Thyroid gland (tissue), 4 donors: ENCODE measurements around the gene ALPI. TPM values are rescaled to one million over a fixed set of nuclear protein-coding genes. Genes with fewer than 3 reads are reported as not detected.

ENCODE experiments used
- DNase-seq, 2 donors: peaks; one replicate each; pipeline ENCODE4 v3.0.0-alpha.2; 2019
- H3K27ac ChIP-seq, 3 donors: fragments of 200-600 bp; sonication (generic); 1 replicate in 2 of 3; 2 replicates in 1 of 3; pipeline ENCODE4 v1.5.1; 2016 to 2019; ENCODE audit warnings: mild to moderate bottlenecking in 1 of 3, moderate library complexity in 1 of 3
- H3K27me3 ChIP-seq: fragments of 200-600 bp; sonication (generic); one replicate; pipeline ENCODE4 v1.5.1; 2019
- H3K36me3 ChIP-seq, 2 donors: fragments of 200-600 bp; sonication (generic); one replicate each; pipeline ENCODE4 v1.5.1; 2016 to 2019
- H3K4me1 ChIP-seq, 2 donors: fragments of 200-600 bp; sonication (generic); one replicate each; pipeline ENCODE4 v1.5.1; 2017 to 2019
- H3K4me3 ChIP-seq, 3 donors: fragments of 200-600 bp; sonication (generic); replicated peaks in 1 of 3; 1 replicate in 2 of 3; 2 replicates in 1 of 3; pipeline ENCODE4 v1.5.1; 2016; ENCODE audit warnings: mild to moderate bottlenecking in 1 of 3
- H3K9me3 ChIP-seq: fragments of 200-600 bp; sonication (generic); one replicate; pipeline ENCODE4 v1.5.1; 2017
- CTCF ChIP-seq, 6 experiments: fragments of 200-600 bp in 3 of 6; fragments of 450-650 bp in 3 of 6; sonication (generic) in 3 of 6; IDR thresholded peaks; one replicate each; pipeline ENCODE4 v1.5.1; 2016 to 2019; ENCODE audit warnings: antibody characterized with exemption in 6 of 6, mild to moderate bottlenecking in 2 of 6, inconsistent platforms in 1 of 6, moderate library complexity in 1 of 6
- POLR2A ChIP-seq, 2 donors: fragments of 450-650 bp; IDR thresholded peaks; one replicate each; pipeline ENCODE4 v1.6.1; 2017; ENCODE audit warnings: antibody characterized with exemption in 2 of 2, mild to moderate bottlenecking in 2 of 2, moderate library complexity in 1 of 2
- WGBS, 2 donors: methylation state at CpG; one replicate each; pipeline ENCODE4 v1.1.5; 2017; 5-methylcytosine and 5-hydroxymethylcytosine counted together
- intact Hi-C: fragments of 100-400 bp; cut with DNase I; formaldehyde crosslinking; loops from one replicate; pipeline ENCODE4 v1.15.1; 2023
- total RNA-seq, 4 donors: library from RNA; depleted of rRNA; stranded (reverse); fragments of >200 nt; gene quantifications; one replicate each; pipeline ENCODE4 v1.2.3, GENCODE V29; 2016

Gene ALPI
- total RNA-seq, 4 donors from 2014 or later: not detected

GRCh38 chr2:232492236-232492848, 36.4 kb downstream of the ALPI start:
- intact Hi-C loops: no loop called here
- no peaks in the 10 kb centered on the region for H3K27me3 ChIP-seq
- TF ChIP-seq POLR2A (IDR thresholded peaks at IDR 0.05) (no peak), CTCF (IDR thresholded peaks at IDR 0.05) (no peak)
- DNase-seq: no peak
- no peaks in the 10 kb centered on the region for H3K36me3 ChIP-seq
- H3K9me3 ChIP-seq: no peaks in the 10 kb centered on the region
- peaks cover 0 to 2% of the 10 kb centered on the region in 2 donors for H3K4me1 ChIP-seq
- no peak overlapping the region for H3K4me3 ChIP-seq
- 76 to 78% methylated on average over 8 of the region's 8 CpGs for whole genome bisulfite sequencing, 2 donors
- no peak overlapping the region for H3K27ac ChIP-seq

- H3K4me1 ChIP-seq: no peaks in the 10 kb centered on the region
- WGBS, 2 donors: 86 to 91% methylated on average over 21 of the region's 24 CpGs
- intact Hi-C loops: no loop called here
- no peaks in the 10 kb centered on the region for H3K9me3 ChIP-seq
- H3K4me3 ChIP-seq: no peak overlapping the region
- TF ChIP-seq POLR2A (IDR thresholded peaks at IDR 0.05): no peak
- no peak for TF ChIP-seq CTCF (IDR thresholded peaks at IDR 0.05)
- H3K27me3 ChIP-seq: no peaks in the 10 kb centered on the region
- DNase-seq: no peak
- H3K27ac ChIP-seq: no peak overlapping the region
- H3K36me3 ChIP-seq: no peaks in the 10 kb centered on the region
Measured at GRCh38 chr2:232492963-232493700, 37.2 kb downstream of the ALPI start.

GRCh38 chr2:232493701-232494474, 37.9 kb downstream of the ALPI start:
- Histone ChIP-seq H3K4me3 (no peak overlapping the region), H3K36me3 (no peaks in the 10 kb centered on the region), H3K9me3 (no peaks in the 10 kb centered on the region), H3K4me1 (no peaks in the 10 kb centered on the region), H3K27ac (no peak overlapping the region), H3K27me3 (no peaks in the 10 kb centered on the region)
- TF ChIP-seq CTCF (IDR thresholded peaks at IDR 0.05): no peak
- no peak for TF ChIP-seq POLR2A (IDR thresholded peaks at IDR 0.05)
- DNase-seq: no peak
- intact Hi-C loops: no loop called here
- 80 to 85% methylated on average over 9 of the region's 10 CpGs for WGBS, 2 donors

- no peak overlapping the region for H3K4me3 ChIP-seq
- H3K9me3 ChIP-seq: no peaks in the 10 kb centered on the region
- H3K27me3 ChIP-seq: no peaks in the 10 kb centered on the region
- no peaks in the 10 kb centered on the region for H3K4me1 ChIP-seq
- DNase-seq: no peak
- WGBS, 2 donors: 95 to 96% methylated on average over 3 to 5 of the region's 5 CpGs
- TF ChIP-seq POLR2A (IDR thresholded peaks at IDR 0.05): no peak
- no peak for TF ChIP-seq CTCF (IDR thresholded peaks at IDR 0.05)
- no peak overlapping the region for H3K27ac ChIP-seq
- H3K36me3 ChIP-seq: no peaks in the 10 kb centered on the region
- intact Hi-C loops: no loop called here
Measured at GRCh38 chr2:232494542-232494941, 38.6 kb downstream of the ALPI start.

- 85 to 91% methylated on average over 7 of the region's 7 CpGs for WGBS, 2 donors
- DNase-seq: no peak
- Histone ChIP-seq H3K36me3 (no peaks in the 10 kb centered on the region), H3K9me3 (no peaks in the 10 kb centered on the region), H3K27me3 (no peaks in the 10 kb centered on the region), H3K27ac (no peak overlapping the region), H3K4me3 (no peak overlapping the region), H3K4me1 (no peaks in the 10 kb centered on the region)
- TF ChIP-seq POLR2A (IDR thresholded peaks at IDR 0.05) (no peak), CTCF (IDR thresholded peaks at IDR 0.05) (no peak)
- intact Hi-C loops: no loop called here
Measured at GRCh38 chr2:232495292-232495691, 39.3 kb downstream of the ALPI start.
